ENCODE results near the gene PAIP2.
A peak's percentile ranks its signal among the peaks of the same experiment; 100 is the strongest.

PAIP2 gene

DNA sequence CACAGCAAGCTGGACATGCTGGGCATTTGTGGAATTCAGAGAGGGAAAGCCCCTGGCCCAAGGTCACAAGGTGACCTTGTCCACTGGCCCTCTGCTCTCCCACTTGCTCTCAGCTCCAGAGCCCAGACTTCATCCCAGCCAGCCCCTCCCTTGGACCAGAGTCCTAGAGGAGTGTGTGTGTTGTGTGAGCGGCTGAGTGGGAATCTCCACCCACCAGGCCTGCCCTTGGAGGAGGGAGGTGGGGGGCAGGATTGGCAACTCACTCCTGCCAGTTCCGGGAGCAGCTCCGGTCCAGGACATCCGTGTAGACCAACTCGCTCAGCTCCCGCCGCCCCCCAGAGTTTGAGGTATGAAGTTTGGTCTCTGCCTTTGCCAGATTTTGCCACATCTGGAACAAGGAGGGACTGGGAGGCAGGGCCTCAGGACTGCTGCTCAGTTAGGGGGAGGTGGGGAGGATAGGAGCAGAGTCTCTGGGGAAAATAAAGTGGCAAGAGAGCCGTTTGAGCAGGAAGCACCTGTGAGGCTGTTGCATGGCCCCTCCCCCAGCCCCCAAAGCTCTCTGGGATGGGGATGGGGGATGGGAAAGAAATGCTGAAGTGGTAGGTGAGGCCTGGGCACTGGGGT is 46.7 kb downstream of the PAIP2 start:
- no peak for DNase-seq (ENCODE audit: insufficient read length, low spot score)
- TF ChIP-seq POLR2A (IDR thresholded peaks at IDR 0.05; ENCODE audit: low read depth, low read length): no peak
- FAIRE-seq: no peak

DNA sequence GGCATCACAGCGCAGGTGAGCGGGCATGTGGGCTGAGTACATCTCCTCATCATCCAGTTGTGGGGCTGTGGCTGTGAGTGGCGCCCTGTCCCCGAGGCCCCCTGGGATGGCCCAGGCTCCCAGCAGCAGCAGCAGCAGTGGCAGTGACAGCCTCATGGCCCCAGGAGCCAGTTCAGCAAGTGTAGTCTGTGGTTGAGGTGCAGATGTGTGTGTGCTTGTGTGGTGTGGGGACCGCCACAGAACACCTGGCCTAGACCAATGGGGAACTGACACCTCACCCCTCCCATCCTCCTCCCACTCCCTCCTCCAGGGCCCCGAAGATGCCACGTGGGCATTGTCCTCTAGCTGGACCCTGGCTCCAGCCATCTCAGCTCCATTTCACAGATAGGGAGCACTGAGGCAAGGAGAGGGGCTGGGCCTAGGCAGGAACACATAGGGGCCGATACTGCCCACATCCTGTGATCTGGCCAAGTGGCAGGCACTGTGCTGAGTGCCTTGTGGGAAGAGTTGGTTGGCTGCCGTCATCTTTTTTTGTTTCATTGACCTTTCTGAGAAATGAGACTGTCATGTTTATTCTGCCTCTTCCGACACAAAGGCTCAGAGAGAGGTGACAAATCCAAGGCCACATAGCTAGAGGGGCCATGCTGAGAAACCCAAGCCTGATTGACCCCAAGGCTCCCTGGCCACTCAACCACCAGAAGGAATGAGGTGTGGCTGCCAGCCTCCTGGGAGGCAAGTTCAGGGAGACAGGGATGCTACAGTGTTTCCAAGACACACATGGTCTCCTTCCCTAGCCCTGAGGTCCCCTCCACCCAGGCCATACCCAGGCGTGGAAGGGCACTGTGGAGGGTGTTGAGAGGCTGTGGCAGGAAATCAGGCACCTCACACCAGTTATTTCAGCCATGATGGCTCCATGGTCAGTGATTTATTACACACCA is 48.3 kb downstream of the PAIP2 start, which contains the start of gene MZB1:
MZB1 (minus strand) TSS at position 213 of the 938 bp plus-strand sequence; CDS start at position 156, 57 bp downstream.
- FAIRE-seq (no peak), DNase-seq (ENCODE audit: insufficient read length, low spot score) (no peak)
- TF ChIP-seq POLR2A (IDR thresholded peaks at IDR 0.05; ENCODE audit: low read depth, low read length): no peak

DNA sequence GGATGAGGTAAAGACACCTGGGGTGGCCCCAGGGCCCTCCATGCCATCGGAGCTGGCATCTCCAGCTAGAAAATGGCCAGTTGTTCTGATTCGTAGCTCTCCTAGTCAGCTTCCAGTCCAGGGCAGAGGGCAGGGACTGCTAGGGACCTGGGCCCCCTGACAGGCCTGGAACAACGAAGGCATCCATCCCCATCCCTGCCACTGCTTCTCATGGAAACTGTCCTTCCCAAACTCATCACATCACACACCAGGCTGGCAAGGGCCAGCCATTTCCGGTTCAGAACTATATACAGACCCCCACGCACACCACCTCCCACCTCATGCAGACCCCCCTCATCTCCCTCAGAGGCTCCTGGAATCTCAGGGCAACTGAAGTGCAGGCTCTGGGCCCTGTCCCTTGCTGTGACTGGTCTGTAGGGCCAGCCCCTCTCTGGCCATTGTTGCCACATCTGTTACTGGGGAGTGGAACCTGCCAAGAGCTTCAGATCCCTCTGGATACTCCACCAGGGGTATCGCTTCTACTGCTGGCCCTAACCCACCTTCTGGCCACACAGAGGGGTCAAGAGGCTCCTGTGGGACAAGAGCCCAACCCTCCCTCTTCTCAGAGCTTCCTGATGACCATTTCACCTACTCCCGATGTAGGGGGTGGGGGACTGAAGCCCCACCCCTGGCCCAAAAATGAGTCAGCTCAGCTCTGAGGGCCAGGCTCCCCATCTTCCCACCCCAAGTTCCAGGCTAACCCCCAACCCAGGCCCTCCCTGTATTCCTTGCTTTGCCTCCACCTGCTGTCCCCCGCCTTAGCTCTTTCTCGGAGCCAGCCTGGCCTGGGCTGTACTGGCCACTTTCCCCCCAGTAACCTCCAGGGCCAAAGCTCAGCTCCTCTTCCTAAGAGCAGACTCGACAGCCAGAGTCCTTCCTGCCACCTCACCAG is 49.2 kb downstream of the PAIP2 start:
- no peak for TF ChIP-seq POLR2A (IDR thresholded peaks at IDR 0.05; ENCODE audit: low read depth, low read length)
- FAIRE-seq: no peak
- no peak for DNase-seq (ENCODE audit: insufficient read length, low spot score)

DNA sequence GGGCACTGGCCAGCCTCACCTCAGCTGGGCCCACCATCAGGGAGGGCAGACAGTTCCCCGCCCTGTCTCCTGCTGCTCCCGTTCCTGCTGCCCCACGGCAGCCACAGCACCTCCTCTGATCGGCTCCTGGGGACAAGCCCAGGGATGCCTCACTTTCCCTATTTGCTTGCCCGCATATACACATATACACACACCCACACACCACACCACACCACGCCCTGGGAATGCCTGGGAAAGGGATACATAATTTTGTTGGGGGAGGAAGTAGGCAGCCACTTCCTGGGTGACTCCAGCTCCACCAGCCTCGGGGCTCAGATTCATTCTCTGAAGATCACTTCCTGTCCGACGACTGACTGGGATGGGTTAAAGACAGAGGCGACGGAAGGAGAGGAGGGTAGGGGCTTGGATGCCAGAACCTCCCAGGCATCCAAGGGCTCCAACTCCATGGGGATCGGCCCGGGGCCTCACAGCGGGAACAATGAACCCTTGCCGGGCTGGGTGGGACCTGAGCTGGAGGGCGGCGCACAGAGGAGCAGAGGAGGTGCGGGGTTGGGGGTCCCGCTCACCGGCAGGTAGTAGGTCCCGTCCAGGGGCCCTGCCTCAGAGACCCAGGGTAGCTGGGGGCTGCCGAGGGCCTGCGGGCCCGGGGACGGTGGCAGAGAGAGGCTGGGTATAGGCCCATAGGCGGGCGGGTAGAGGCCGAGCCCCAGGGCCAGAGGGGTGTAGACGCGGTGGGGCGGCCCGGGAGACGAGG is 50.1 kb downstream of the PAIP2 start:
- no peak for TF ChIP-seq POLR2A (IDR thresholded peaks at IDR 0.05; ENCODE audit: low read depth, low read length)
- DNase-seq (ENCODE audit: insufficient read length, low spot score) (peak; percentile 69), FAIRE-seq (no peak)

DNA sequence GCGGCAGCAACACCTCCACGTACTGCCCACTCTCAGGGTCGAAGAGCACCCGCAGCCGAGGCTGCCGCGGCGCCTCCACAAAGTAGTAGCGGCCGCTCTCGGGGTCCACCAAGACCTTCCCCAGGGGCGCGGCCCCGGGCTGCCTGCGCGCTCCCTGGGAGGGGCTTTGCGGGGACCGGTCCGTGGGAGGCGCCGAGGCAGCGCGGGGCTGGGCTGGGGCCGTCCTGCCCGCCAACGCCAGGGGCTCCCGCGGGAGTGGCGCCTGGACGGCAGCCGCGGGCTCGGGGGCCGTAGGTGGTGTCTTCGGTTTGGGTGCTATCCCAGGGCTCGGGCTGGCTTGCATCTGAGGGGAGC is 50.6 kb downstream of the PAIP2 start:
- DNase-seq (ENCODE audit: insufficient read length, low spot score): no peak
- no peak for FAIRE-seq
- TF ChIP-seq POLR2A (IDR thresholded peaks at IDR 0.05; ENCODE audit: low read depth, low read length): no peak

DNA sequence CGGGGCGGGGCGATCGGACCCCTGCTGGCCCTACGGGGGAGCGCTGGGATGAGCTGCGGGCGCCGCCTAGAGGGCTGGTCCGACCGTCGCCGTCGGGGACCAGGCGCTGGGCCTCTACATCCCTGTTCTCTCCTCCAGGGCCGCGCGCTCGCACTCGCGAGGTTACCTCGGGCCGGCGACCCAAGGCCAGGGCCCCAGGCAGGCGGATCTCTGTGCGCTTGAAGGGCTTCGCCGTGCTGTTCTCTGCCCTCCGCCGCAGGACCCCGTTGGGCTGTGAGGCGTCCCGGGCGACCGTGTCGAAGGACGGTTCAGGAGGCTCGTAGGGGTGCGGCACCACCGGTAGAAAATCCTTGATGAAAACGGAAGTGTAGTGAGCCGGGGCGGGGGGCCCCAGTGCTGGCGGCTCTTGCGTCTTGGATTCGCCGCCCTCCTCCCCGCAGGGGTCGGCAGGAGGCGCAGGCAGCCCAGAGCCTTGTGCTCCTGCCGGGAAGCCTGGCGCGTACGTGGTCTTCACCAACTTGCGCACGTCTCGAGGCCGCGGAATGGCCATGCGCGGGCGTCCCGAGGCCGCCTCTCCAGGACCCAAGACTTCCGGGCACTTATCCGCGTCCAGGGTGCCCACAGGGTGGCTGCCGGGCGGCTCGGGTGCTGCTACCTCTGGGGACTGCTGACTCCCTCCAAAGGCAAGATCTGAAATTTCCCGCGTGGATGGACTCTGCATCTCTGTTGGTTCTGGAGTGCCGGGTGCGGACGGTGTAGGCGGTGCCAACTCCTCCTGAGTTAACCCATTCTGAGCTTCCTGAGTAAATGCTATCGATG is 51.2 kb downstream of the PAIP2 start:
- FAIRE-seq (no peak), DNase-seq (ENCODE audit: insufficient read length, low spot score) (no peak)
- TF ChIP-seq POLR2A (IDR thresholded peaks at IDR 0.05; ENCODE audit: low read depth, low read length): no peak

DNA sequence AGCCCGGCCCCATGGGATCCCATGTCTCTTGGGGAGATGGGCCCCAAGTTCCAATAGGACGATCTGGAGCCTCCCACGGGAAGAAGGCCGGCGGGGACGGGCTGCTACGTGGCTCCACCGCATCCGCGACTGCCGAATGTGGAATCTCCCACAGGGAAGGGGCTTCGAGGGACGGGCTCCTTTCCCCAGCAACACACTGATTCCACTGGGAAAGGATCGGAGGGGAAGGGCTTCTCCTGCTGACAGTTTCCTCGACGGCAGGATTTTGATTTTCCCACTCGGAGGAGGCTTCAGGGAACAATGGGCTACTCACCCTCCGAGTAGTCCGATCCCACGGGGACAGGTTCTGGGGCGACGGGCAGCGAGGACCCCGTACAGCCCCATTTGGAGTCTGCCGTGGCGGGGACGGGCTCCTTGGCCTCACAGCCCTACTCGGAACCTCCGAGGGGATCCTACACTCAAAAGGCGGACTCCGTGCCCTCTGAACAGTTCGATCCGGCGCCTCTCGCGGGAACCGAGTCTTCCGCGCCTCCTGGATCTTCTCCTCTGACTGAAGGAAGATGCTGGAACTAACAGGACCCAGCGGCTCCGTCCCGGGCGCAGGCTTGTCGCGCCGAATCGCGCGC is 52.0 kb downstream of the PAIP2 start:
- no peak for FAIRE-seq
- no peak for TF ChIP-seq POLR2A (IDR thresholded peaks at IDR 0.05; ENCODE audit: low read depth, low read length)
- DNase-seq (ENCODE audit: insufficient read length, low spot score): no peak

DNA sequence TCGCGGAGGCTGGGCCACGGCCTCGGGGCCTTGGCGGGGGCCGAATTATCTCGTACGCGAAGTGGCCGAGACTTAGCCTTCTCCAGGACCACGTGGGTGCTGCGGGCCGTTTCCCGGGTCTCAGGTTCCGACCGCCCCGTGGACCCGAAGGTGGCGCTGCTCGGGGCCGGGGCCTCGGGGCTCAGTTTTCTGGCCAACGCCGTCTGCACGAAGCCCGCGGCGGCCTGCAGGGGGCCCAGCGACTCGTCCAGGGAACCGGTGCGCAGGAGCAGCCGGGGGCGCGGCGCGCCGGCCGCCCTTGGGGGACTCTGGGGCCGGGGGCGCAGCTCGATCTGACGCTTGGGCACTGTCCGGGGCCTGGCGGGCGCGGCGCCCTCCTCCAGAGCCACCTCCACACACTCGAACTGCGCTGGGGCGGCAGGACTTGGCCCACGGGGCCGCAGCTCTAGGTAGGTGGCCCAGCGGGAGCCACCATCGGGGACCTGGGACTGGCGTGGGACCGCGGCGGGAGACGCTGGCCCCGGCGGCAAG is 52.5 kb downstream of the PAIP2 start:
- DNase-seq (ENCODE audit: insufficient read length, low spot score): no peak
- TF ChIP-seq POLR2A (IDR thresholded peaks at IDR 0.05; ENCODE audit: low read depth, low read length): no peak
- no peak for FAIRE-seq

DNA sequence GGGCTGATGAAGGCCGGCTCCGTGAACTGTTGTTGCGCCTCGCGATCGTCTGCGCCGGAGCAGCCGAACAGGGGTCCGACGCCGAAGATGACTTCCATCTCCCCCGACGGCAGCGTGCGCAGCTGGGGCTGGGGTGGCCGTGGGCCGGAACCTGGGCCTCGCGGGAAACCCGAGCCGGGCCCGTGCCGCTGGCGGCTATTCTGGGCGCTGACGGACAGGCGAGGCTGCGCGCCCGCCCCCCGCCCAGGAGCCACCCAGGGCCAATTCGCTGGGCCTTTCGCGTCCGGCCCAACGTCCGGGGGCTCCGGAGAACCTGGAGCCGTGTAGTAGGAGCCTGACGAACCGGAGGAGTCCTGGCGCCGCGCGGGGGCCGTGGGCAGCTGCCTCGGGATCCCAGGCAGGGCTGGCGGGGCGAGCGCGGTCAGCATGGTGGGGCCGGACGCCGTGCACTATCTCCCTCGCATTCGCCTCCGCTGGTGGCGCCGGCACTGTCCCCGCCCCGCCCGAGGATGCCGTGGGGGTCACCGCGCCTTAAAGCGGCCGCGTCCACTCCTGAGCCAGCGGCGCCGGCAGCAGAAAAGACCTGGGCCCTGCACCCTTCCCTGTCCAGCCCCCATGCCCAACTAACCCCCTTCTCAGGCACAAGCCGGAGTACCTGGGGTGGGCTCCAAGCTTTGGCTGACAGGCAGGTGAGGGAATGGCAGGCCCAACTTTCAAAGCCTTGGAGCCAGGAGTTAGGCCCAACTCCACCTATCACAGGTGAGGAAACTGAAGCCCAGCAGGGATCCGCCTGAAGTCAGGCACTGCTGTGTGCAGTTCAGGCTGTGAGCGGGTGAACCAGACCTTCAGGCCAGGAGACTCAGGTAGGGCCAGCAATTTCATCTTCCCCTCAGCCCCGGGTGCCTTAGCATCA is 53.3 kb downstream of the PAIP2 start, which contains the start of gene PROB1:
PROB1 (minus strand) TSS at position 451 of the 913 bp plus-strand sequence; CDS start at position 428, 23 bp downstream.
- FAIRE-seq: no peak
- DNase-seq (ENCODE audit: insufficient read length, low spot score): no peak

DNA sequence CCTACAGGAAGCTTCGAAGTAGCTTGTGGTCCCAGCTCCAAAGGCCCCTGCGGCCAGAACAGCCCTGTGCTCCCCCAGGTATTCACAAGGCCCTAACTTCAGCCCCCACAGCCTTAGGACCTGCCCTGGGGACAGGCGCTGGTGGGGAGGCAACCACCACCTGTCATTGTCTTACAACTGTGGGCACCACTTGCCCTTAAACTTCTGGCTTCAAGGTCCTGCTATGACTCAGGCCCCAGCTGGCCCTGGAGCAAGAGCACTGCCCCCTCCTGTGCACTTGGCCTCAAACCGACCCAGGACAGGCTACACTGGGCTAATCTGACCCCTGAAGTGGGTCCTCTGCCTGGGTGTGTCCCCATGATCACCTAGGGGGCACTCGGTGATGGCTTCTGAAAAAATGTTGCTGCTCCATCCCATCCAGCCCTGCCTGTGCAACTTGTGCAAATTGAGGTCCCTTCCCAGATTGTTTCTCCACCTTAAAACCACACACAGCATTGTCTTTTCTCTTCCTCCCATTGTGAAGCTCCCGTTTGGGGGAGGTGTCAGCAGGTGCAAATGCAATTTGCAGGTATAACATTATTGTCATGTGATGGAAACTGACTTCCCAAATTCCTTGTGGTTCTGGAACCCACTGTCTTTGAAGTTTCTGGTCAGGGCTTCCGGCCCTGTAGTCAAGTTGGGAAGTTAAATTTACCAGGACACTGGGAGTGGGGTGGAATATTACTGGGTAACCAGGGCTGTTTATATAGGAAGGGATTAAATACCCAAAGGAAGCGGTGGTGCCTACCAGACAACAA is 54.4 kb downstream of the PAIP2 start:
- TF ChIP-seq POLR2A (IDR thresholded peaks at IDR 0.05; ENCODE audit: low read depth, low read length): no peak
- FAIRE-seq (peak; percentile 20), DNase-seq (ENCODE audit: insufficient read length, low spot score) (peak; percentile 85)

More for the DNA sequence above, 53.3 kb downstream of the PAIP2 start, which contains the start of gene PROB1:
- TF ChIP-seq POLR2A (IDR thresholded peaks at IDR 0.05; ENCODE audit: low read depth, low read length): no peak

Data from H54 (cell line).